SK-N-SH (cell line): Measurements from ENCODE around the gene SHISAL1. TPM values are rescaled to one million over a fixed set of nuclear protein-coding genes. Genes with fewer than 3 reads are reported as not detected.

ENCODE experiments used
- CTCF ChIA-PET: fragments of 300-600, 350-600 bp; formaldehyde crosslinking; extraction: SDS; loops from one replicate; lab custom pipeline; 2021; lab: Yijun Ruan, JAX
- POLR2A ChIA-PET: fragments of 350-600 bp; sonication (Branson Sonifier 250); formaldehyde crosslinking; extraction: SDS; loops from one replicate; lab custom pipeline; 2020; ENCODE audit warnings: antibody characterized with exemption, inconsistent platforms; lab: Yijun Ruan, JAX
- DNase-seq: peaks from one replicate; pipeline ENCODE4 v3.0.0; 2012
- H2AFZ ChIP-seq: fragments of 200-600 bp; sonication (generic); 2 replicates; pipeline ENCODE4 v1.8.1; 2016; ENCODE audit warnings: antibody characterized with exemption, mild to moderate bottlenecking, low read depth
- H3F3A ChIP-seq: fragments of 200-600 bp; sonication (generic); replicated peaks from 2 replicates; pipeline ENCODE3; 2016; ENCODE audit warnings: antibody characterized with exemption, mild to moderate bottlenecking; ENCODE audit not compliant: insufficient read depth
- H3K27ac ChIP-seq, 2 experiments: fragments of 200-500 bp in 1 of 2; fragments of 200-600 bp in 1 of 2; sonication (Bioruptor generic) in 1 of 2; sonication (generic), shearing (Covaris generic) in 1 of 2; 2 replicates each; pipeline versions ENCODE4 v1.5.1 to v1.6.1; 2014 to 2016; ENCODE audit warnings: low read depth in 2 of 2, inconsistent platforms in 1 of 2, low read length in 1 of 2, mild to moderate bottlenecking in 1 of 2, mixed read lengths in 1 of 2
- H3K27me3 ChIP-seq: fragments of 200-600 bp; sonication (generic), shearing (Covaris generic); 2 replicates; pipeline ENCODE4 v1.6.1; 2016; ENCODE audit warnings: mixed run types; ENCODE audit not compliant: insufficient read depth
- H3K36me3 ChIP-seq, 2 experiments: fragments of 200-500 bp in 1 of 2; fragments of 200-600 bp in 1 of 2; sonication (Bioruptor generic) in 1 of 2; sonication (generic) in 1 of 2; replicated peaks in 1 of 2; 2 replicates each; pipeline versions ENCODE3 to v1.5.1; 2014 to 2016; ENCODE audit warnings: low read length in 1 of 2, mild to moderate bottlenecking in 1 of 2; ENCODE audit not compliant: insufficient read depth in 2 of 2, control insufficient read depth in 1 of 2
- H3K4me1 ChIP-seq, 2 experiments: fragments of 200-500 bp in 1 of 2; fragments of 200-600 bp in 1 of 2; sonication (Bioruptor generic) in 1 of 2; sonication (generic), shearing (Covaris generic) in 1 of 2; 2 replicates each; pipeline versions ENCODE4 v1.5.1 to v1.6.1; 2014 to 2016; ENCODE audit warnings: low read depth in 1 of 2, low read length in 1 of 2, mixed run types in 1 of 2; ENCODE audit not compliant: insufficient read depth in 2 of 2, control insufficient read depth in 1 of 2
- H3K4me2 ChIP-seq: fragments of 200-600 bp; sonication (generic), shearing (Covaris generic); 2 replicates; pipeline ENCODE4 v1.6.1; 2017; ENCODE audit warnings: mixed run types
- H3K4me3 ChIP-seq, 2 experiments: fragments of 200-500 bp in 1 of 2; fragments of 200-600 bp in 1 of 2; sonication (Bioruptor generic) in 1 of 2; sonication (generic), shearing (Covaris generic) in 1 of 2; 2 replicates each; pipeline versions ENCODE4 v1.5.1 to v1.8.1; 2014 to 2016; ENCODE audit warnings: low read depth in 2 of 2, inconsistent platforms in 1 of 2, low read length in 1 of 2, mild to moderate bottlenecking in 1 of 2, mixed read lengths in 1 of 2, moderate library complexity in 1 of 2
- H3K79me2 ChIP-seq: fragments of 200-600 bp; sonication (generic); 2 replicates; pipeline ENCODE4 v1.8.1; 2017; ENCODE audit warnings: mild to moderate bottlenecking; ENCODE audit not compliant: insufficient read depth
- H3K9ac ChIP-seq: fragments of 200-600 bp; sonication (generic); 2 replicates; pipeline ENCODE4 v1.6.1; 2017; ENCODE audit warnings: mixed run types
- H3K9me2 ChIP-seq: fragments of 200-600 bp; sonication (generic); 2 replicates; pipeline ENCODE4 v1.6.1; 2017; ENCODE audit warnings: mixed run types
- H3K9me3 ChIP-seq: fragments of 200-600 bp; sonication (generic); 2 replicates; pipeline ENCODE4 v1.6.1; 2017; ENCODE audit warnings: mixed run types, mild to moderate bottlenecking, moderate library complexity
- H4K20me1 ChIP-seq: fragments of 200-600 bp; sonication (generic); 2 replicates; pipeline ENCODE4 v1.6.1; 2017; ENCODE audit warnings: mild to moderate bottlenecking, mixed run types; ENCODE audit not compliant: insufficient read depth
- CHD2 ChIP-seq: fragments of 150-350 bp; IDR thresholded peaks from 2 replicates; pipeline ENCODE4 v1.6.1; 2018; ENCODE audit warnings: low read length; ENCODE audit not compliant: partially characterized antibody
- EZH2phosphoT487 ChIP-seq: fragments of 200-600 bp; sonication (generic); IDR thresholded peaks from 2 replicates; pipeline ENCODE4 v1.6.1; 2017; ENCODE audit warnings: low read depth, mixed run types, mild to moderate bottlenecking, antibody characterized with exemption, moderate library complexity, borderline replicate concordance
- FOSL2 ChIP-seq: IDR thresholded peaks from 2 replicates; pipeline ENCODE4 v1.4.0; 2012; ENCODE audit warnings: low read depth, mild to moderate bottlenecking, moderate library complexity, borderline replicate concordance
- GABPA ChIP-seq: IDR thresholded peaks from 2 replicates; pipeline ENCODE4 v1.4.0; 2012; ENCODE audit warnings: low read depth, mild to moderate bottlenecking
- GATA2 ChIP-seq: sonication (generic); formaldehyde crosslinking; IDR thresholded peaks from 2 replicates; pipeline ENCODE4 v1.5.0; 2020; ENCODE audit warnings: mild to moderate bottlenecking, missing genetic modification reagents
- IRF3 ChIP-seq: fragments of 150-350 bp; IDR thresholded peaks from 2 replicates; pipeline ENCODE4 v1.6.1; 2016; ENCODE audit warnings: mild to moderate bottlenecking, low read depth, low read length
- MEF2A ChIP-seq: IDR thresholded peaks from 2 replicates; pipeline ENCODE4 v1.4.0; 2012; ENCODE audit warnings: low read depth, borderline replicate concordance
- MXI1 ChIP-seq: IDR thresholded peaks from 2 replicates; pipeline ENCODE4 v1.6.1; 2012; ENCODE audit warnings: mild to moderate bottlenecking, low read depth, low read length, improper control_type of control experiment
- NFIC ChIP-seq: IDR thresholded peaks from 2 replicates; pipeline ENCODE4 v1.4.0; 2012; ENCODE audit warnings: borderline replicate concordance
- POLR2AphosphoS5 ChIP-seq: IDR thresholded peaks from 2 replicates; pipeline ENCODE4 v1.6.1; 2012; ENCODE audit warnings: low read depth, low read length
- RAD21 ChIP-seq: IDR thresholded peaks from 2 replicates; pipeline ENCODE4 v1.6.1; 2012; ENCODE audit warnings: mild to moderate bottlenecking, low read length
- RFX5 ChIP-seq: IDR thresholded peaks from 2 replicates; pipeline ENCODE4 v1.6.1; 2012; ENCODE audit warnings: mild to moderate bottlenecking, improper control_type of control experiment, low read length
- RXRA ChIP-seq: IDR thresholded peaks from 2 replicates; pipeline ENCODE4 v1.4.0; 2012; ENCODE audit warnings: low read depth, mild to moderate bottlenecking, borderline replicate concordance
- SMC3 ChIP-seq: IDR thresholded peaks from 2 replicates; pipeline ENCODE4 v1.6.1; 2012; ENCODE audit warnings: low read depth, low read length, improper control_type of control experiment
- TAF1 ChIP-seq: IDR thresholded peaks from 2 replicates; pipeline ENCODE4 v1.6.1; 2012; ENCODE audit warnings: low read depth, mild to moderate bottlenecking, low read length, moderate library complexity, borderline replicate concordance
- TCF12 ChIP-seq: IDR thresholded peaks from 2 replicates; pipeline ENCODE4 v1.4.0; 2012
- TEAD4 ChIP-seq: IDR thresholded peaks from 2 replicates; pipeline ENCODE4 v1.4.0; 2012; ENCODE audit warnings: mild to moderate bottlenecking, borderline replicate concordance; ENCODE audit not compliant: insufficient read depth
- USF1 ChIP-seq: IDR thresholded peaks from 2 replicates; pipeline ENCODE4 v1.4.0; 2012; ENCODE audit warnings: low read depth, borderline replicate concordance
- USF2 ChIP-seq: fragments of 150-350 bp; IDR thresholded peaks from 2 replicates; pipeline ENCODE4 v1.6.1; 2017; ENCODE audit warnings: antibody characterized with exemption, low read length, low read depth, borderline replicate concordance
- YY1 ChIP-seq: IDR thresholded peaks from 2 replicates; pipeline ENCODE4 v1.4.0; 2012; ENCODE audit warnings: low read depth, mild to moderate bottlenecking
- WGBS: methylation state at CpG from one replicate; pipeline ENCODE4 v1.1.6; 2017; ENCODE audit warnings: low lambda C conversion rate; 5-methylcytosine and 5-hydroxymethylcytosine counted together
- polyA plus RNA-seq, 3 experiments: library from polyadenylated mRNA; depleted of rRNA; stranded (reverse); fragments of >200 nt; gene quantifications; 2 replicates each; pipeline ENCODE4 v1.2.3, GENCODE V29; 2012

Gene SHISAL1
- polyA plus RNA-seq, 1 of the 3 experiments (the other 2 are of a cell fraction) = 0.10 TPM

GRCh38 chr22:44221710-44222475 is 90.9 kb downstream of the SHISAL1 start:
- Histone ChIP-seq H3K4me3 (no peak overlapping the region), H3K4me2 (no peak overlapping the region), H4K20me1 (no peaks in the 10 kb centered on the region), H3K36me3 (no peaks in the 10 kb centered on the region), H3K27ac (no peak overlapping the region), H3F3A (no peaks in the 10 kb centered on the region), H3K9me3 (no peaks in the 10 kb centered on the region), H2AFZ (no peak overlapping the region), H3K27me3 (no peaks in the 10 kb centered on the region; the same call in 1 of the 2 replicates), H3K4me1 (no peaks in the 10 kb centered on the region), H3K79me2 (no peaks in the 10 kb centered on the region), H3K9ac (no peak overlapping the region), H3K9me2 (no peaks in the 10 kb centered on the region)
- ChIA-PET CTCF (interaction anchor here (1.2 kb wide), 1 partner anchor 141 kb away, joined by 3 read pairs; no protein-coding TSS in a partner anchor), POLR2A (no interaction called here)
- TF ChIP-seq NFIC (no peak), RAD21 (no peak), RFX5 (no peak), TCF12 (no peak), EZH2phosphoT487 (no peak), FOSL2 (no peak), GATA2 (CRISPR knock-in tag) (no peak), MXI1 (no peak), GABPA (no peak), USF2 (no peak), IRF3 (no peak), TEAD4 (no peak)
- no peak for DNase-seq
- 43% methylated on average over 6 of the region's 11 CpGs for WGBS

- POLR2A ChIA-PET = no interaction called here
- H3K9ac ChIP-seq = no peak overlapping the region
- 54% methylated on average over 20 of the region's 23 CpGs for WGBS
- no peaks in the 10 kb centered on the region for H3K9me3 ChIP-seq
- no peaks in the 10 kb centered on the region for H3K36me3 ChIP-seq
- CTCF ChIA-PET = interaction anchor here (0.7 to 1.2 kb wide), 2 partner anchors 101 to 140 kb away, joined by 3 read pairs; no protein-coding TSS in a partner anchor
- H3K27ac ChIP-seq = no peak overlapping the region
- no peak overlapping the region for H3K4me3 ChIP-seq
- H4K20me1 ChIP-seq = no peaks in the 10 kb centered on the region
- H3K9me2 ChIP-seq = no peaks in the 10 kb centered on the region
- H3F3A ChIP-seq = no peaks in the 10 kb centered on the region
- no peaks in the 10 kb centered on the region; the same call in 1 of the 2 replicates for H3K27me3 ChIP-seq
- H3K4me1 ChIP-seq = no peaks in the 10 kb centered on the region
- DNase-seq = no peak
- no peak overlapping the region for H2AFZ ChIP-seq
- no peaks in the 10 kb centered on the region for H3K79me2 ChIP-seq
- H3K4me2 ChIP-seq = no peak overlapping the region
- TF ChIP-seq GABPA (no peak), POLR2AphosphoS5 (no peak), RXRA (no peak), TCF12 (no peak), RAD21 (no peak), MXI1 (no peak), CHD2 (no peak), EZH2phosphoT487 (no peak), SMC3 (no peak), NFIC (no peak), IRF3 (no peak), YY1 (no peak), RFX5 (no peak), USF1 (no peak), TAF1 (no peak), MEF2A (no peak)
Observed at GRCh38 chr22:44220727-44221680, 91.7 kb downstream of the SHISAL1 start.
